ENCODE measurements around the gene CYP3A7. TPM values are rescaled to one million over a fixed set of nuclear protein-coding genes. Genes with fewer than 3 reads are reported as not detected.

The CYP3A7 gene
- total and polyA plus RNA-seq, 9 of the 15 experiments (the other 6 are each of a cell fraction or from before 2014, with no cell fraction given), result 0.20 TPM; not detected in 8

GRCh38 chr7:99694201-99694911 lies 40.6 kb downstream of the CYP3A7 start (continued):
- no peak for TF ChIP-seq BRD9 (IDR thresholded peaks at IDR 0.05; ENCODE audit: low read depth, partially characterized antibody)
- 0 out of 2 replicates have a peak, but pooled peaks have one; percentile 28 for TF ChIP-seq ATF7 (IDR thresholded peaks at IDR 0.05)
- TF ChIP-seq, protein P1, sequence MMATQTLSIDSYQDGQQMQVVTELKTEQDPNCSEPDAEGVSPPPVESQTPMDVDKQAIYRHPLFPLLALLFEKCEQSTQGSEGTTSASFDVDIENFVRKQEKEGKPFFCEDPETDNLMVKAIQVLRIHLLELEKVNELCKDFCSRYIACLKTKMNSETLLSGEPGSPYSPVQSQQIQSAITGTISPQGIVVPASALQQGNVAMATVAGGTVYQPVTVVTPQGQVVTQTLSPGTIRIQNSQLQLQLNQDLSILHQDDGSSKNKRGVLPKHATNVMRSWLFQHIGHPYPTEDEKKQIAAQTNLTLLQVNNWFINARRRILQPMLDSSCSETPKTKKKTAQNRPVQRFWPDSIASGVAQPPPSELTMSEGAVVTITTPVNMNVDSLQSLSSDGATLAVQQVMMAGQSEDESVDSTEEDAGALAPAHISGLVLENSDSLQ (IDR thresholded peaks at IDR 0.05), result peak; percentile 82
- TF ChIP-seq TCF3 (CRISPR knock-in tag; IDR thresholded peaks at IDR 0.05), result peak; percentile 78
- TF ChIP-seq SMARCC2 (IDR thresholded peaks at IDR 0.05; ENCODE audit: low read depth), result no peak
- no peak for TF ChIP-seq ZBED1 (IDR thresholded peaks at IDR 0.05)
- TF ChIP-seq ZNF184 (CRISPR knock-in tag; IDR thresholded peaks at IDR 0.05), result no peak
- peak; percentile 45 to 70; a peak in 2 of 4 replicates for TF ChIP-seq RCOR1 (IDR thresholded peaks at IDR 0.05; ENCODE audit: borderline replicate concordance in 1 of 2, low read depth in 2 of 2, low read length in 2 of 2)
- no peak for TF ChIP-seq KLF16 (IDR thresholded peaks at IDR 0.05)
- no peak for TF ChIP-seq MED1 (CRISPR knock-in tag; IDR thresholded peaks at IDR 0.05; ENCODE audit: borderline replicate concordance)
- no peak for TF ChIP-seq MXI1 (IDR thresholded peaks at IDR 0.05; ENCODE audit: low read depth, low read length)
- TF ChIP-seq HNRNPK (IDR thresholded peaks at IDR 0.05; ENCODE audit: low read depth, low read length, poor library complexity, severe bottlenecking), result no peak
- TF ChIP-seq NBN (IDR thresholded peaks at IDR 0.05; ENCODE audit: low read depth), result no peak
- TF ChIP-seq NCOR1 (IDR thresholded peaks at IDR 0.05), result peak; percentile 9
- TF ChIP-seq ARNT (IDR thresholded peaks at IDR 0.05), result no peak
- no peak for TF ChIP-seq KDM1A (IDR thresholded peaks at IDR 0.05)
- TF ChIP-seq ETV1 (tag; conservative IDR thresholded peaks at IDR 0.05; ENCODE audit: low read depth), result peak; percentile 8; the same call in 1 of the 2 replicates
- TF ChIP-seq ZNF449 (CRISPR knock-in tag; IDR thresholded peaks at IDR 0.05), result no peak
- TF ChIP-seq TRIM24 (IDR thresholded peaks at IDR 0.05), result no peak
- peak; percentile 80; the same call in 1 of the 2 replicates for TF ChIP-seq CTBP1 (IDR thresholded peaks at IDR 0.05; ENCODE audit: borderline replicate concordance)
- no peak for TF ChIP-seq GABPB1 (CRISPR knock-in tag; IDR thresholded peaks at IDR 0.05)
- no peak for TF ChIP-seq RBM15 (IDR thresholded peaks at IDR 0.05; ENCODE audit: insufficient read depth, low read length)
- TF ChIP-seq, protein P2, sequence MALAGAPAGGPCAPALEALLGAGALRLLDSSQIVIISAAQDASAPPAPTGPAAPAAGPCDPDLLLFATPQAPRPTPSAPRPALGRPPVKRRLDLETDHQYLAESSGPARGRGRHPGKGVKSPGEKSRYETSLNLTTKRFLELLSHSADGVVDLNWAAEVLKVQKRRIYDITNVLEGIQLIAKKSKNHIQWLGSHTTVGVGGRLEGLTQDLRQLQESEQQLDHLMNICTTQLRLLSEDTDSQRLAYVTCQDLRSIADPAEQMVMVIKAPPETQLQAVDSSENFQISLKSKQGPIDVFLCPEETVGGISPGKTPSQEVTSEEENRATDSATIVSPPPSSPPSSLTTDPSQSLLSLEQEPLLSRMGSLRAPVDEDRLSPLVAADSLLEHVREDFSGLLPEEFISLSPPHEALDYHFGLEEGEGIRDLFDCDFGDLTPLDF (CRISPR knock-in tag; IDR thresholded peaks at IDR 0.05), result no peak
- TF ChIP-seq EZH2 (IDR thresholded peaks at IDR 0.05; ENCODE audit: borderline replicate concordance, low read depth, low read length), result no peak
- peak; percentile 5; the same call in 1 of the 2 replicates for TF ChIP-seq FOSL1 (tag; conservative IDR thresholded peaks at IDR 0.05)
- TF ChIP-seq ZNF395 (CRISPR knock-in tag; IDR thresholded peaks at IDR 0.05), result no peak
